ENCODE measurements around the gene CCDC171.

GRCh38 chr9:15553528-15553898, 670 bp downstream of the CCDC171 start:
- TF ChIP-seq CTCF (IDR thresholded peaks at IDR 0.05) (no peak), POLR2A (IDR thresholded peaks at IDR 0.05) (no peak)

Data from Peyer's patch (tissue), 4 donors.